Fibroblast of the conjunctiva (primary cell): ENCODE results near the gene M6PR.
A peak's percentile ranks its signal among the peaks of the same experiment; 100 is the strongest.

ENCODE experiments used
- DNase-seq: peaks from one replicate; pipeline ENCODE4 v3.0.0-alpha.2; 2010; ENCODE audit warnings: low read depth

Gene M6PR

GRCh38 chr12:8949342-8950220 is at the start of gene M6PR:
M6PR (minus strand) TSS chr12:8949645; CDS start chr12:8946404, 3,241 bp downstream.
- DNase-seq: peak; percentile 85

GRCh38 chr12:8996682-8997405 is 47.4 kb upstream of the M6PR start:
- no peak for DNase-seq

- no peak for DNase-seq
These were observed 45.8 kb upstream of the M6PR start for GRCh38 chr12:8995021-8995775.

- no peak for DNase-seq
These were observed 44.4 kb upstream of the M6PR start for GRCh38 chr12:8993827-8994226.

- DNase-seq: no peak
These were observed 42.2 kb upstream of the M6PR start for GRCh38 chr12:8991371-8992345.

GRCh38 chr12:8989413-8989812 is 40.0 kb upstream of the M6PR start, which contains the start of gene KLRG1:
KLRG1 (plus strand) TSS chr12:8989546; CDS start chr12:8989636, 90 bp downstream.
- DNase-seq: no peak

- no peak for DNase-seq
These were observed 38.2 kb upstream of the M6PR start for GRCh38 chr12:8987685-8988084.

- DNase-seq: no peak
These were observed 37.7 kb upstream of the M6PR start for GRCh38 chr12:8987163-8987562.

- no peak for DNase-seq
These were observed 35.8 kb upstream of the M6PR start for GRCh38 chr12:8985213-8985754.

GRCh38 chr12:8980137-8980536 is 30.7 kb upstream of the M6PR start:
- DNase-seq: no peak

GRCh38 chr12:8970432-8970831 is 21.0 kb upstream of the M6PR start:
- no peak for DNase-seq

GRCh38 chr12:8969861-8970411 is 20.5 kb upstream of the M6PR start:
- DNase-seq: no peak

- no peak for DNase-seq
These were observed 19.3 kb upstream of the M6PR start for GRCh38 chr12:8968761-8969160.

- no peak for DNase-seq
These were observed 10.7 kb upstream of the M6PR start for GRCh38 chr12:8960176-8960575.

- no peak for DNase-seq
These were observed 8.6 kb upstream of the M6PR start for GRCh38 chr12:8958066-8958465.

- DNase-seq: no peak
These were observed 8.1 kb upstream of the M6PR start for GRCh38 chr12:8957561-8957960.

GRCh38 chr12:8956772-8957171 is 7.3 kb upstream of the M6PR start:
- DNase-seq: no peak

- DNase-seq: no peak
These were observed 6.6 kb upstream of the M6PR start for GRCh38 chr12:8956073-8956472.

- DNase-seq: no peak
These were observed 4.4 kb upstream of the M6PR start for GRCh38 chr12:8953773-8954402.

GRCh38 chr12:8951744-8952143 is 2.3 kb upstream of the M6PR start:
- DNase-seq: no peak
